ENCODE measurements around the gene UBR2. TPM values are rescaled to one million over a fixed set of nuclear protein-coding genes. Genes with fewer than 3 reads are reported as not detected.
A peak's percentile ranks its signal among the peaks of the same experiment; 100 is the strongest.

Gene UBR2
- total and polyA plus RNA-seq, 2 donors (not counting 1 experiment from before 2014, with no cell fraction given): 17.9 to 34.7 TPM

DNA sequence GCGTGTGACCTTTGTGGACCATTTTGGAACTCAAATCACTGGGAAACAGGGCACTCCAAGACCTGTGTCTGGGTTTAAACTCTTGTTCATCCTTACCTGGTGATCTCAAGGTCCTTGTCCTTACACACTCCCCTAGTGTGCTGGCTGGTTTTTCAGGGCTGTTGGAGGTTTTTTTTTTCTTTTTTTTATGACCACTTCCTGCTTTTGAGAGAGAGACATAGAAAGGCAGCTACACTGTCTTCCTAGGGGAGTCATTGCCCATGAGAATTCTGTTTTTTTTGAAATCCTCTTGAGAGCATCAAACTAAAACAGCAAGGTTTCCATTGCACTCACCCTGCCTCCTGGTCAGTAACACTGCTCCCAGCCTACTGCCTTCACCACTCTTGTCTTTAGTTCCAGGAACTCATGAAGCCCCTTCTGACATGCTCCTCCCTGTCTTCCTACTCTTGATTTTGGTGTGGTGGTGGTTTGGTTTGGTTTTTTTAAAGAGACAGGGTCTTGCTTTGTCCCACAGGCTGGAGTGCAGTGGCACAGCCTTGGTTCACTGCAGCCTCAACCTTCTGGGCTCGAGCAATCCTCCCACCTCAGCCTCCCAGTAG, 130.0 kb downstream of the UBR2 start:
- TF ChIP-seq, protein P1, sequence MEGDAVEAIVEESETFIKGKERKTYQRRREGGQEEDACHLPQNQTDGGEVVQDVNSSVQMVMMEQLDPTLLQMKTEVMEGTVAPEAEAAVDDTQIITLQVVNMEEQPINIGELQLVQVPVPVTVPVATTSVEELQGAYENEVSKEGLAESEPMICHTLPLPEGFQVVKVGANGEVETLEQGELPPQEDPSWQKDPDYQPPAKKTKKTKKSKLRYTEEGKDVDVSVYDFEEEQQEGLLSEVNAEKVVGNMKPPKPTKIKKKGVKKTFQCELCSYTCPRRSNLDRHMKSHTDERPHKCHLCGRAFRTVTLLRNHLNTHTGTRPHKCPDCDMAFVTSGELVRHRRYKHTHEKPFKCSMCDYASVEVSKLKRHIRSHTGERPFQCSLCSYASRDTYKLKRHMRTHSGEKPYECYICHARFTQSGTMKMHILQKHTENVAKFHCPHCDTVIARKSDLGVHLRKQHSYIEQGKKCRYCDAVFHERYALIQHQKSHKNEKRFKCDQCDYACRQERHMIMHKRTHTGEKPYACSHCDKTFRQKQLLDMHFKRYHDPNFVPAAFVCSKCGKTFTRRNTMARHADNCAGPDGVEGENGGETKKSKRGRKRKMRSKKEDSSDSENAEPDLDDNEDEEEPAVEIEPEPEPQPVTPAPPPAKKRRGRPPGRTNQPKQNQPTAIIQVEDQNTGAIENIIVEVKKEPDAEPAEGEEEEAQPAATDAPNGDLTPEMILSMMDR (conservative IDR thresholded peaks at IDR 0.05 in 1 of 2, IDR thresholded peaks at IDR 0.05 in 1 of 2; ENCODE audit: low read depth in 1 of 2, low read length in 2 of 2): no peak
- TF ChIP-seq EZH2 (IDR thresholded peaks at IDR 0.05; ENCODE audit: low read length, missing control alignments): no peak
- no peak overlapping the region for H2AFZ ChIP-seq (ENCODE audit: low read length)
- H3K27ac ChIP-seq (ENCODE audit: insufficient read depth, low read length): no peak overlapping the region
- no peaks in the 10 kb centered on the region for H3K79me2 ChIP-seq (ENCODE audit: control insufficient read depth, insufficient read depth, low read length)
- H3K36me3 ChIP-seq (ENCODE audit: control insufficient read depth, insufficient read depth, low read length): peaks cover 8% of the 10 kb centered on the region
- no peak for DNase-seq (ENCODE audit: low read depth in 2 of 2)
- H3K9ac ChIP-seq (ENCODE audit: insufficient read depth, low read length): no peak overlapping the region
- no peaks in the 10 kb centered on the region for H3K9me3 ChIP-seq (ENCODE audit: control insufficient read depth, insufficient read depth, low read depth, low read length)
- no peak overlapping the region for H3K4me3 ChIP-seq (replicated peaks in 1 of 4; ENCODE audit: control extremely low read depth in 1 of 4, insufficient read depth in 1 of 4, low read depth in 3 of 4, low read length in 4 of 4)
- H3K4me1 ChIP-seq (ENCODE audit: control insufficient read depth, extremely low read depth, insufficient read depth, low read length): peaks cover 11% of the 10 kb centered on the region
- no peak overlapping the region for H3K4me2 ChIP-seq (ENCODE audit: extremely low read depth, insufficient read depth, low read length)
- H3K27me3 ChIP-seq (ENCODE audit: control insufficient read depth, insufficient read depth, low read length): no peaks in the 10 kb centered on the region
- no peaks in the 10 kb centered on the region for H4K20me1 ChIP-seq (ENCODE audit: control insufficient read depth, extremely low read depth, insufficient read depth, low read length)

DNA sequence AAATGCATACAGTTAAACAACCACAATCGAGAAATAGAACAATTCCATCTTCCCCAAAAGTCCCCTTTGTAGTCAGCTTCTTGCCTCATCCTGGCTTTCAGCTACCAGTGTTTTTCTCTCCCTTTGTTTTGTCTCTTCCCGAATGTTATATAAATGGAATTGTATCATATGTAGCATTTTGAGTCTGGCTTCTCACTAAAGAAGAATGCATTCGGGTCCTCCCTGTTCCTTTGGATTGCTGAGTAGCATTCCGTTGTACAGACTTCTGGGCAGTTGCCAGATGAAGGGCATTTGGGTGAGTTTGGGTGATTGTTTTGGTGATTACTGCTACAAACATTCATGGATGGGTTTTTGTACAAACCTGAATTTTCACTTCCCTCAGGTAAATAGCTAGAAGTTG, 130.8 kb downstream of the UBR2 start:
- H3K4me2 ChIP-seq (ENCODE audit: extremely low read depth, insufficient read depth, low read length): no peak overlapping the region
- no peaks in the 10 kb centered on the region for H4K20me1 ChIP-seq (ENCODE audit: control insufficient read depth, extremely low read depth, insufficient read depth, low read length)
- H3K27me3 ChIP-seq (ENCODE audit: control insufficient read depth, insufficient read depth, low read length): no peaks in the 10 kb centered on the region
- TF ChIP-seq, protein P1 (conservative IDR thresholded peaks at IDR 0.05 in 1 of 2, IDR thresholded peaks at IDR 0.05 in 1 of 2; ENCODE audit: low read depth in 1 of 2, low read length in 2 of 2): no peak
- no peak for TF ChIP-seq EZH2 (IDR thresholded peaks at IDR 0.05; ENCODE audit: low read length, missing control alignments)
- peak; percentile 23 to 52 for DNase-seq (ENCODE audit: low read depth in 2 of 2)
- H3K4me1 ChIP-seq (ENCODE audit: control insufficient read depth, extremely low read depth, insufficient read depth, low read length): peaks cover 11% of the 10 kb centered on the region
- H2AFZ ChIP-seq (ENCODE audit: low read length): no peak overlapping the region
- peaks cover 6% of the 10 kb centered on the region for H3K36me3 ChIP-seq (ENCODE audit: control insufficient read depth, insufficient read depth, low read length)
- H3K4me3 ChIP-seq (replicated peaks in 1 of 4; ENCODE audit: control extremely low read depth in 1 of 4, insufficient read depth in 1 of 4, low read depth in 3 of 4, low read length in 4 of 4): no peak overlapping the region
- H3K79me2 ChIP-seq (ENCODE audit: control insufficient read depth, insufficient read depth, low read length): no peaks in the 10 kb centered on the region
- H3K27ac ChIP-seq (ENCODE audit: insufficient read depth, low read length): no peak overlapping the region
- H3K9me3 ChIP-seq (ENCODE audit: control insufficient read depth, insufficient read depth, low read depth, low read length): no peaks in the 10 kb centered on the region
- no peak overlapping the region for H3K9ac ChIP-seq (ENCODE audit: insufficient read depth, low read length)

DNA sequence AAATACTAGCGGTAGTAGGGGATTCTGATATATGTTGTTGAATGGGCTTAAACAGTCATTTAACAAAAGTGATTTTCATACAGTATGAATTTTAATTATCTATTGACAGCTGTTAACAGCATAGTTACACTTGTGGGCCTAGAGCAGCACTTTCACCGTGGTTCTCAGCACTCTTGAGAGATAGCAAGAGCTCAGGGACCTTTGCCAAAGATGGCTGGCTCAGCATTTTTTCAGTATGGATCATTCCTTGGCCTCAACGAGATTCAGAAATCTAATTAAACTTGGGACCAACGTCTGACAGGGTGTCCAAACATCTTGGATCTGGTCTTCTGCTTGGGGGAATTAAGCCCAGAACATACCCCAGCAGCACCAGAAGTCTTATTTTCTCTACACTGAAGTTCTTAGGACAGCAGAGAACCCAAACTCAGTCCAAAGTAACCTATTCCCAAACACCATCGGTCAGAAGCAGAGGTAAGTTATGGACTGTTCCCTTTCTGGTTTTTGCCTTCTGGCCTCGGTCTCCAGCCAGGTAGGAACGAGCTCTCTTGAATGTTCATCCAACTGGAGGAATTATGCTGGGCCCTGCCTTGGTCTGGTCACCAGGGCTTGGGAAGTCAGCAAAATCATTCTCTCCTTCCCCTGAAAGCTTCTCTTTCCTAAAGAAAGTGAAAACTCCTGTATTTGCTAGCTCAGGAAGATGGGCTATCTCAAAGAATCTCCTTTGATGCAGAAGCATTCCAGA, 132.9 kb downstream of the UBR2 start:
- Histone ChIP-seq H3K4me3 (replicated peaks in 1 of 4; ENCODE audit: control extremely low read depth in 1 of 4, insufficient read depth in 1 of 4, low read depth in 3 of 4, low read length in 4 of 4) (no peak overlapping the region), H3K4me2 (ENCODE audit: extremely low read depth, insufficient read depth, low read length) (no peak overlapping the region), H2AFZ (ENCODE audit: low read length) (no peak overlapping the region), H3K36me3 (ENCODE audit: control insufficient read depth, insufficient read depth, low read length) (peaks cover 4% of the 10 kb centered on the region), H3K27ac (ENCODE audit: insufficient read depth, low read length) (no peak overlapping the region), H3K79me2 (ENCODE audit: control insufficient read depth, insufficient read depth, low read length) (no peaks in the 10 kb centered on the region), H3K4me1 (ENCODE audit: control insufficient read depth, extremely low read depth, insufficient read depth, low read length) (peaks cover 11% of the 10 kb centered on the region), H3K9ac (ENCODE audit: insufficient read depth, low read length) (no peak overlapping the region), H3K9me3 (ENCODE audit: control insufficient read depth, insufficient read depth, low read depth, low read length) (no peaks in the 10 kb centered on the region), H3K27me3 (ENCODE audit: control insufficient read depth, insufficient read depth, low read length) (no peaks in the 10 kb centered on the region), H4K20me1 (ENCODE audit: control insufficient read depth, extremely low read depth, insufficient read depth, low read length) (no peaks in the 10 kb centered on the region)
- TF ChIP-seq EZH2 (IDR thresholded peaks at IDR 0.05; ENCODE audit: low read length, missing control alignments): no peak
- TF ChIP-seq, protein P1 (conservative IDR thresholded peaks at IDR 0.05 in 1 of 2, IDR thresholded peaks at IDR 0.05 in 1 of 2; ENCODE audit: low read depth in 1 of 2, low read length in 2 of 2): no peak
- DNase-seq (ENCODE audit: low read depth in 2 of 2): peak; percentile 72 to 81

Measured in fibroblast of lung (primary cell).